HepG2 (cell line): ENCODE data around the gene OR2T27. TPM values are rescaled to one million over a fixed set of nuclear protein-coding genes. Genes with fewer than 3 reads are reported as not detected.

Source experiments
- ATAC-seq: fragments of 200-7000 bp; cut with Tn5 transposase; 3 replicates; pipeline ENCODE4 v1.9.1; 2020; ENCODE audit warnings: mild to moderate bottlenecking, moderate library complexity
- BruUV-seq: library from RNA; stranded (reverse); fragments of 400-500 nt; replicated peaks from 2 replicates; lab custom pipeline; 2021; lab: Mats Ljungman, UMichigan
- CTCF ChIA-PET: fragments of 300-600 bp; formaldehyde crosslinking; extraction: SDS; loops from one replicate; lab custom pipeline; 2021; ENCODE audit warnings: low total read pairs, inconsistent platforms, low intra/inter-chr PET ratio; lab: Yijun Ruan, JAX
- POLR2A ChIA-PET: fragments of 350-600 bp; sonication (Branson Sonifier 250); formaldehyde crosslinking; loops from one replicate; lab custom pipeline; 2020; ENCODE audit warnings: antibody characterized with exemption, inconsistent platforms; lab: Yijun Ruan, JAX
- DNase-seq: peaks from one replicate; pipeline ENCODE4 v3.0.0-alpha.2; 2015; ENCODE audit warnings: low spot score
- FAIRE-seq: peaks from 3 replicates; lab custom pipeline; 2011; peaks lifted over from hg19 to GRCh38; lab: Jason Lieb, UNC
- H2AFZ ChIP-seq: one replicate; pipeline ENCODE4 v1.6.1; 2011; ENCODE audit warnings: low read length, inconsistent platforms
- H3K27ac ChIP-seq: fragments of 300-600 bp; 3 replicates; pipeline ENCODE4 v1.8.0; 2011; ENCODE audit warnings: mixed run types, mild to moderate bottlenecking, mixed read lengths, low read length, inconsistent platforms; ENCODE audit not compliant: insufficient read depth; ENCODE audit errors: extremely low read length
- H3K27me3 ChIP-seq, 2 experiments: fragments of 200-600 bp in 1 of 2; 2 replicates in 1 of 2; 3 replicates in 1 of 2; pipeline versions ENCODE4 v1.6.0 to v1.8.0; 2011; ENCODE audit warnings: low read length in 2 of 2, mild to moderate bottlenecking in 2 of 2, moderate library complexity in 2 of 2, inconsistent platforms in 1 of 2; ENCODE audit not compliant: insufficient read depth in 2 of 2, control insufficient read depth in 1 of 2
- H3K36me3 ChIP-seq, 2 experiments: fragments of 200-600 bp in 1 of 2; replicated peaks in 1 of 2; 2 replicates in 1 of 2; 3 replicates in 1 of 2; pipeline versions ENCODE4 v1.5.1 to v1.8.0; 2011; ENCODE audit warnings: low read length in 2 of 2, inconsistent platforms in 1 of 2; ENCODE audit not compliant: insufficient read depth in 2 of 2, control insufficient read depth in 1 of 2
- H3K4me1 ChIP-seq: 2 replicates; pipeline ENCODE4 v1.5.1; 2012; ENCODE audit warnings: low read length, inconsistent platforms; ENCODE audit not compliant: insufficient read depth
- H3K4me2 ChIP-seq: 2 replicates; pipeline ENCODE4 v1.6.0; 2011; ENCODE audit warnings: low read depth, low read length, inconsistent platforms
- H3K4me3 ChIP-seq, 3 experiments: fragments of 200-600 bp in 1 of 3; sonication (generic), shearing (Covaris generic) in 1 of 3; replicated peaks in 1 of 3; 2 replicates each; pipeline ENCODE4 v1.5.1; 2011 to 2016; ENCODE audit warnings: low read length in 3 of 3, inconsistent platforms in 2 of 3, low read depth in 2 of 3, mild to moderate bottlenecking in 2 of 3, control low read depth in 1 of 3, mixed read lengths in 1 of 3; ENCODE audit not compliant: insufficient read depth in 1 of 3
- H3K79me2 ChIP-seq: one replicate; pipeline ENCODE4 v1.6.1; 2011; ENCODE audit warnings: low read length, inconsistent platforms; ENCODE audit not compliant: insufficient read depth
- H3K9ac ChIP-seq: 2 replicates; pipeline ENCODE4 v1.6.0; 2011; ENCODE audit warnings: mild to moderate bottlenecking, low read depth, low read length, inconsistent platforms; ENCODE audit not compliant: insufficient read depth
- H3K9me3 ChIP-seq: 2 replicates; pipeline ENCODE4 v1.5.1; 2012; ENCODE audit warnings: mild to moderate bottlenecking, low read length
- H4K20me1 ChIP-seq: 2 replicates; pipeline ENCODE4 v1.6.0; 2011; ENCODE audit warnings: inconsistent platforms, mild to moderate bottlenecking, low read length, moderate library complexity; ENCODE audit not compliant: insufficient read depth
- AKNA ChIP-seq: sonication (generic); formaldehyde crosslinking; IDR thresholded peaks from 2 replicates; pipeline ENCODE4 v1.4.0; 2020; ENCODE audit warnings: missing genetic modification reagents, borderline replicate concordance
- CSRNP1 ChIP-seq: sonication (generic); formaldehyde crosslinking; IDR thresholded peaks from 2 replicates; pipeline ENCODE4 v1.8.1; 2023; ENCODE audit warnings: mild to moderate bottlenecking, missing genetic modification reagents
- DPF2 ChIP-seq: sonication (generic); formaldehyde crosslinking; IDR thresholded peaks from 2 replicates; pipeline ENCODE4 v1.4.0; 2020; ENCODE audit warnings: mild to moderate bottlenecking, low read depth, missing genetic modification reagents, borderline replicate concordance
- FOXK2 ChIP-seq: fragments of 450-650 bp; IDR thresholded peaks from 2 replicates; pipeline ENCODE4 v1.6.1; 2016
- MED1 ChIP-seq: sonication (generic); formaldehyde crosslinking; IDR thresholded peaks from 2 replicates; pipeline ENCODE4 v1.4.0; 2020; ENCODE audit warnings: missing genetic modification reagents
- SIX1 ChIP-seq: sonication (generic); formaldehyde crosslinking; IDR thresholded peaks from 2 replicates; pipeline ENCODE4 v1.4.0; 2020; ENCODE audit warnings: missing genetic modification reagents, borderline replicate concordance
- SUZ12 ChIP-seq: fragments of 150-350 bp; IDR thresholded peaks from 2 replicates; pipeline ENCODE4 v1.6.1; 2014; ENCODE audit warnings: low read depth, low read length
- TFAP4 ChIP-seq: sonication (generic); IDR thresholded peaks from 2 replicates; pipeline ENCODE4 v1.6.1; 2016; ENCODE audit warnings: low read depth, borderline replicate concordance
- THRA ChIP-seq: sonication (generic); formaldehyde crosslinking; IDR thresholded peaks from 2 replicates; pipeline ENCODE4 v1.4.0; 2020; ENCODE audit warnings: missing genetic modification reagents, borderline replicate concordance
- ZKSCAN1 ChIP-seq: fragments of 150-350 bp; IDR thresholded peaks from 2 replicates; pipeline ENCODE4 v1.6.1; 2014; ENCODE audit warnings: low read length
- ZNF513 ChIP-seq: sonication (generic); formaldehyde crosslinking; conservative IDR thresholded peaks from 2 replicates; pipeline ENCODE4 v1.5.0; 2020; ENCODE audit warnings: missing genetic modification reagents
- ZNF879 ChIP-seq: sonication (generic); formaldehyde crosslinking; IDR thresholded peaks from 2 replicates; pipeline ENCODE4 v1.8.1; 2023; ENCODE audit warnings: missing genetic modification reagents
- WGBS: methylation state at CpG from one replicate; pipeline ENCODE4 v1.1.6; 2017; ENCODE audit warnings: low lambda C conversion rate; 5-methylcytosine and 5-hydroxymethylcytosine counted together
- in situ Hi-C: cut with HindIII; loops from 2 replicates; pipeline ENCODE4 v1.10.0; 2017; ENCODE audit warnings: low pct_unique_long_range_greater_than_20kb; ENCODE audit not compliant: extremely low pct_ligation_motif_present
- intact Hi-C: fragments of 100-400 bp; cut with micrococcal nuclease; formaldehyde crosslinking; loops from one replicate; pipeline ENCODE4 v1.10.0; 2022; ENCODE audit not compliant: unreplicated experiment
- polyA plus RNA-seq, 8 experiments: library from polyadenylated mRNA; depleted of rRNA in 3 of 8; stranded (reverse) in 7 of 8; unstranded in 1 of 8; fragments of >200 nt; fragmentation: Illumina TruSeq in 4 of 8; extraction: Trizol in 4 of 8; gene quantifications; 2 replicates each; pipeline versions ENCODE4 v1.2.1 to v1.2.3, GENCODE V29; 2011 to 2016; ENCODE audit warnings: low read depth in 4 of 8, missing spikeins in 1 of 8, mixed read lengths in 1 of 8; ENCODE audit not compliant: insufficient read depth in 1 of 8
- total RNA-seq, 5 experiments: library from RNA; depleted of rRNA; stranded (reverse); fragments of >200 nt; fragmentation: Illumina TruSeq; extraction: Trizol; gene quantifications; 2 replicates each; pipeline ENCODE4 v1.2.3, GENCODE V29; 2016; ENCODE audit warnings: low read depth in 1 of 5

Gene OR2T27
- total and polyA plus RNA-seq, 2 of the 13 experiments (the other 11 are each of a cell fraction or from before 2014, with no cell fraction given): not detected

- DNase-seq (no peak), FAIRE-seq (no peak), ATAC-seq (no peak)
- H3K4me2 ChIP-seq: no peak overlapping the region
- intact Hi-C loops: no loop called here
- H3K27me3 ChIP-seq: no peaks in the 10 kb centered on the region
- in situ Hi-C loops: loop anchor here (10.0 kb wide), 1 partner anchor 67 kb away; no protein-coding TSS in a partner anchor
- H4K20me1 ChIP-seq: no peaks in the 10 kb centered on the region
- no peaks in the 10 kb centered on the region for H3K36me3 ChIP-seq
- H3K9ac ChIP-seq: no peak overlapping the region
- H3K9me3 ChIP-seq: no peaks in the 10 kb centered on the region
- H3K4me3 ChIP-seq: no peak overlapping the region
- 56% methylated on average over 16 of the region's 51 CpGs for WGBS
- H3K79me2 ChIP-seq: no peaks in the 10 kb centered on the region
- no peak overlapping the region for H2AFZ ChIP-seq
- ChIA-PET POLR2A (no interaction called here), CTCF (no interaction called here)
- no peak overlapping the region for H3K27ac ChIP-seq
- no peaks in the 10 kb centered on the region for H3K4me1 ChIP-seq
- no TSS peak for BruUV-seq
- TF ChIP-seq ZKSCAN1 (no peak), AKNA (CRISPR knock-in tag) (no peak), DPF2 (CRISPR knock-in tag) (no peak), TFAP4 (no peak), SUZ12 (no peak), CSRNP1 (CRISPR knock-in tag) (no peak), FOXK2 (no peak), SIX1 (no peak), MED1 (CRISPR knock-in tag) (no peak), ZNF879 (CRISPR knock-in tag) (no peak), THRA (CRISPR knock-in tag) (no peak), ZNF513 (no peak)
Measured at GRCh38 chr1:248691567-248692155, 36.3 kb upstream of the OR2T27 start.
